B cell (primary cell): ENCODE measurements around the gene LBHD1.

Experiments used
- CTCF ChIP-seq: fragments of 200-600 bp; IDR thresholded peaks from one replicate; pipeline ENCODE4 v1.8.0; 2022; ENCODE audit warnings: antibody characterized with exemption, mild to moderate bottlenecking
- EZH2 ChIP-seq: IDR thresholded peaks from 2 replicates; pipeline ENCODE4 v1.6.1; 2012; ENCODE audit warnings: borderline replicate concordance, low read depth, mild to moderate bottlenecking, moderate library complexity, low read length; ENCODE audit not compliant: insufficient read depth, poor library complexity, severe bottlenecking

GRCh38 chr11:62677156-62677555 is 5.1 kb upstream of the LBHD1 start:
- TF ChIP-seq CTCF (no peak), EZH2 (no peak)
